ENCODE data around the gene FRG2.
"Not testable (repeated sequence)": the region's sequence is repeated elsewhere in the genome, so short reads cannot be mapped to it uniquely, and the experiment has no call there.

FRG2 gene

GRCh38 chr4:190027156-190027555 lies at the start of gene FRG2:
FRG2 (minus strand) TSS chr4:190027256; CDS start chr4:190027204, 52 bp downstream.
- DNase-seq (ENCODE audit: low spot score) = not testable (repeated sequence)

GRCh38 chr4:190068351-190068750 lies 41.3 kb upstream of the FRG2 start:
- not testable (repeated sequence) for DNase-seq (ENCODE audit: low spot score)

GRCh38 chr4:190064805-190065204 lies 37.7 kb upstream of the FRG2 start:
- not testable (repeated sequence) for DNase-seq (ENCODE audit: low spot score)

GRCh38 chr4:190064342-190064741 lies 37.3 kb upstream of the FRG2 start, which contains the start of gene DBET:
DBET (plus strand) TSS chr4:190064502.
- not testable (repeated sequence) for DNase-seq (ENCODE audit: low spot score)

- DNase-seq (ENCODE audit: low spot score) = not testable (repeated sequence)
Measured at GRCh38 chr4:190058997-190059396, 31.9 kb upstream of the FRG2 start.

GRCh38 chr4:190049378-190050239 lies 22.6 kb upstream of the FRG2 start:
- DNase-seq (ENCODE audit: low spot score) = not testable (repeated sequence)

GRCh38 chr4:190047627-190048026 lies 20.6 kb upstream of the FRG2 start:
- DNase-seq (ENCODE audit: low spot score) = not testable (repeated sequence)

GRCh38 chr4:190040873-190041272 lies 13.8 kb upstream of the FRG2 start:
- not testable (repeated sequence) for DNase-seq (ENCODE audit: low spot score)

GRCh38 chr4:190037704-190038388 lies 10.8 kb upstream of the FRG2 start:
- not testable (repeated sequence) for DNase-seq (ENCODE audit: low spot score)

- DNase-seq (ENCODE audit: low spot score) = not testable (repeated sequence)
Measured at GRCh38 chr4:190031264-190031663, 4.2 kb upstream of the FRG2 start.

GRCh38 chr4:190022614-190023281 lies 4.3 kb downstream of the FRG2 start:
- peak; percentile 64 for DNase-seq (ENCODE audit: low spot score)

GRCh38 chr4:190021973-190022372 lies 5.1 kb downstream of the FRG2 start:
- DNase-seq (ENCODE audit: low spot score) = not testable (repeated sequence)

- peak; percentile 70 for DNase-seq (ENCODE audit: low spot score)
Measured at GRCh38 chr4:190020790-190021717, 6.0 kb downstream of the FRG2 start.

- DNase-seq (ENCODE audit: low spot score) = not testable (repeated sequence)
Measured at GRCh38 chr4:190019859-190020463, 7.1 kb downstream of the FRG2 start.

- DNase-seq (ENCODE audit: low spot score) = no peak
Measured at GRCh38 chr4:190019023-190019858, 7.8 kb downstream of the FRG2 start.

GRCh38 chr4:190018201-190018920 lies 8.7 kb downstream of the FRG2 start:
- DNase-seq (ENCODE audit: low spot score) = peak; percentile 51

GRCh38 chr4:190017357-190018200 lies 9.5 kb downstream of the FRG2 start:
- peak; percentile 53 for DNase-seq (ENCODE audit: low spot score)
